Activated B cell treated with CpG ODN at 0.5 μM for 24 hours (primary cell): ENCODE results near the gene FAT1. TPM values are rescaled to one million over a fixed set of nuclear protein-coding genes. Genes with fewer than 3 reads are reported as not detected.

Experiments
- ATAC-seq: fragments of 200-7000 bp; cut with Tn5 transposase; one replicate; pipeline ENCODE4 v1.10.0; 2021; ENCODE audit warnings: low read depth, mild to moderate bottlenecking, moderate library complexity
- CTCF ChIA-PET: fragments of 350-600 bp; sonication (Branson Sonifier 250); formaldehyde crosslinking; loops from one replicate; lab custom pipeline; 2021; ENCODE audit warnings: antibody characterized with exemption; lab: Charles Lee
- POLR2A ChIA-PET: fragments of 350-600 bp; sonication (Branson Sonifier 250); formaldehyde crosslinking; loops from one replicate; lab custom pipeline; 2021; ENCODE audit warnings: antibody characterized with exemption; lab: Charles Lee
- DNase-seq: peaks from one replicate; pipeline ENCODE4 v3.0.0; 2022
- H3K27ac Mint-ChIP-seq: one replicate; pipeline ENCODE4 v1.8.0; 2020; ENCODE audit warnings: mixed read lengths
- H3K27me3 Mint-ChIP-seq: one replicate; pipeline ENCODE4 v1.8.0; 2021; ENCODE audit warnings: mixed read lengths
- H3K36me3 Mint-ChIP-seq: one replicate; pipeline ENCODE4 v1.8.0; 2021; ENCODE audit warnings: low read depth, mixed read lengths
- H3K4me1 Mint-ChIP-seq: one replicate; pipeline ENCODE4 v1.8.0; 2021; ENCODE audit warnings: mixed read lengths
- H3K4me3 Mint-ChIP-seq: one replicate; pipeline ENCODE4 v1.8.0; 2020; ENCODE audit warnings: mild to moderate bottlenecking, mixed read lengths
- H3K9me3 Mint-ChIP-seq: one replicate; pipeline ENCODE4 v1.8.0; 2020; ENCODE audit warnings: mixed read lengths
- CTCF ChIP-seq: fragments of 200-600 bp; IDR thresholded peaks from one replicate; pipeline ENCODE4 v1.8.0; 2022; ENCODE audit warnings: antibody characterized with exemption, mild to moderate bottlenecking
- intact Hi-C: fragments of 100-400 bp; cut with micrococcal nuclease; formaldehyde crosslinking; loops from one replicate; pipeline ENCODE4 v1.15.1; 2024
- total RNA-seq: library from RNA; stranded (reverse); gene quantifications from 2 replicates; pipeline ENCODE4 v1.2.3, GENCODE V29; 2022

Gene FAT1
- total RNA-seq, 1 donor from 2014 or later: not detected

DNA sequence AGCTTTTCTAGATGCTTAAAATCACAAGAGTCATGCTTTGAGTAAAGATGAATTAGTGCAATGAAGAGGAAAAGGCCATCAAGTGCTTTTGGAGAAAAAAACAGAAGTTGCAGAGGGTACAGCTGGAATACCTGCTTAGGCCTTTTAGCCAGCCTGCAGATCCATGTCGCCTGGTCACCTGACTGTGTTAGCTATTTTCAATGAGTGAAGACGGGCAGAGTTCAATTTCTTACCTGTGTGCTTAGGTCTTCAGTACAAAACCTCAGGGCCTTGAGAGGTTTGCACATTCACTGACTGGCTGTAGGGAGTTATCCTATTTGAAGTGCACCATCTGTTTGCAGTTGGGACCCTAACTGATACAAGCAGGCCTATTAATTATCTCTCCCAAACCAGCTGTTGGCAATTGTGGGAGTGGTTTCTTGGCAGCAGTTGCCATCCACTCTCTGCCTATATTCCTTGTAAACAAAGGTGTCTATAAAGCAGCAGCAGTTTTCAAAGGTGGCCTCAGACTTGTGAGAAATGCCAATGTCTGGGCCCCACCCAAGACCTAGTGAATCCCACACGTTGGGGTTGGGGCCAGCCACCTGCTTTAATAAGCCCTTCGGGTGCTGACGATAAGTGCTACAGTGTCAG lies 16.3 kb upstream of the FAT1 start:
- no peaks in the 10 kb centered on the region for H3K36me3 Mint-ChIP-seq
- no peaks in the 10 kb centered on the region for H3K27me3 Mint-ChIP-seq
- no peaks in the 10 kb centered on the region for H3K9me3 Mint-ChIP-seq
- no peak for TF ChIP-seq CTCF
- H3K4me3 Mint-ChIP-seq: no peak overlapping the region
- POLR2A ChIA-PET: no interaction called here
- intact Hi-C loops: no loop called here
- no peak for DNase-seq
- CTCF ChIA-PET: no interaction called here
- H3K4me1 Mint-ChIP-seq: no peaks in the 10 kb centered on the region
- no peak for ATAC-seq
- no peak overlapping the region for H3K27ac Mint-ChIP-seq

GRCh38 chr4:186739317-186739716 lies 15.7 kb upstream of the FAT1 start:
- Mint-ChIP-seq H3K9me3 (no peaks in the 10 kb centered on the region), H3K4me3 (no peak overlapping the region), H3K27me3 (no peaks in the 10 kb centered on the region), H3K4me1 (no peaks in the 10 kb centered on the region), H3K27ac (no peak overlapping the region), H3K36me3 (no peaks in the 10 kb centered on the region)
- intact Hi-C loops: no loop called here
- POLR2A ChIA-PET: no interaction called here
- ATAC-seq (no peak), DNase-seq (no peak)
- TF ChIP-seq CTCF: no peak
- CTCF ChIA-PET: no interaction called here

- Mint-ChIP-seq H3K27ac (no peak overlapping the region), H3K4me1 (no peaks in the 10 kb centered on the region), H3K9me3 (no peaks in the 10 kb centered on the region), H3K36me3 (no peaks in the 10 kb centered on the region), H3K27me3 (no peaks in the 10 kb centered on the region), H3K4me3 (no peak overlapping the region)
- POLR2A ChIA-PET: no interaction called here
- DNase-seq (no peak), ATAC-seq (no peak)
- intact Hi-C loops: no loop called here
- TF ChIP-seq CTCF: no peak
- CTCF ChIA-PET: no interaction called here
Observed at GRCh38 chr4:186738421-186738820, 14.8 kb upstream of the FAT1 start.

DNA sequence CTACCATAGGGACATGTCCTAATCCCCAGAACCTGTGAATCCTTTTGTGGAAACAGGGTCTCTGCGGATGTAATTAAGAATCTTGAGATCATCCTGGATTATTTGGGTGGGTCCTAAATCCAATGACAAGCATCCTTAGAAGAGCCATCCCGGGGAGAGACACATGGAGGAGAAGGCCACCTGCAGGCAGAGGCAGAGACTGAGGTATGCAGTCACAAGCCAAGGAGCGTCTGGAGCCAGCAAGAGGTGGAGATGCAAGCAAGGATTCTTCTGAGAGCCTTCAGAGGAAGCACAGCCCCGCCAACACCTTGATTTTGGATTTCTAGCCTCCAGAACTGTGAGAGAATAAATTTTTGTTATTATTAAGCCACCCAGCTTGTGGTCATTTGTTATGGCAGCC lies 13.8 kb upstream of the FAT1 start:
- CTCF ChIA-PET: no interaction called here
- POLR2A ChIA-PET: no interaction called here
- H3K4me1 Mint-ChIP-seq: no peaks in the 10 kb centered on the region
- no peak overlapping the region for H3K4me3 Mint-ChIP-seq
- intact Hi-C loops: no loop called here
- H3K36me3 Mint-ChIP-seq: no peaks in the 10 kb centered on the region
- no peaks in the 10 kb centered on the region for H3K27me3 Mint-ChIP-seq
- H3K27ac Mint-ChIP-seq: no peak overlapping the region
- no peak for DNase-seq
- TF ChIP-seq CTCF: no peak
- no peaks in the 10 kb centered on the region for H3K9me3 Mint-ChIP-seq
- ATAC-seq: no peak

DNA sequence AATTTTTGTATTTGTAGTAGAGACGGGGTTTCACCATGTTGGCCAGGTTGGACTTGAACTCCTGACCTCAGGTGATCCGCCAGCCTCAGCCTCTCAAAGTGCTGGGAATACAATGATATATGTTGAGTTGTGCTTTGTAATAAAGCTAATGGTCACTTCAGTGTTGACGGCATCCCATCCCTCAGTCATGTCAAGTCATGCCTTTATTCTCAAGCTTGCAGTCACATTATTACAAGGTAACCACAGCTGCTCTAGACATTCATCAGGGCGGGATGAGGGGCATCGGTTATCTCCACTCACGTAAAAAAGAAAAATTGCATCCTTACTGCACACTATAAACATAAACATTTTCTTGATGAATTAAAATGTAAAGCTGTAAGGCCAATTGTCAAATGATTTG lies 12.8 kb upstream of the FAT1 start:
- POLR2A ChIA-PET: no interaction called here
- H3K4me1 Mint-ChIP-seq: no peaks in the 10 kb centered on the region

More for the DNA sequence above, 12.8 kb upstream of the FAT1 start:
- intact Hi-C loops: no loop called here
- ATAC-seq (no peak), DNase-seq (no peak)
- Mint-ChIP-seq H3K9me3 (no peaks in the 10 kb centered on the region), H3K4me3 (no peak overlapping the region), H3K27me3 (no peaks in the 10 kb centered on the region), H3K36me3 (no peaks in the 10 kb centered on the region), H3K27ac (no peak overlapping the region)
- TF ChIP-seq CTCF: no peak
- CTCF ChIA-PET: no interaction called here
